ENCODE data around the gene MOB3A. TPM values are rescaled to one million over a fixed set of nuclear protein-coding genes. Genes with fewer than 3 reads are reported as not detected.

Gene MOB3A
- polyA plus RNA-seq, 1 donor (not counting 4 experiments of a cell fraction or from before 2014, with no cell fraction given): 34.2 TPM

DNA sequence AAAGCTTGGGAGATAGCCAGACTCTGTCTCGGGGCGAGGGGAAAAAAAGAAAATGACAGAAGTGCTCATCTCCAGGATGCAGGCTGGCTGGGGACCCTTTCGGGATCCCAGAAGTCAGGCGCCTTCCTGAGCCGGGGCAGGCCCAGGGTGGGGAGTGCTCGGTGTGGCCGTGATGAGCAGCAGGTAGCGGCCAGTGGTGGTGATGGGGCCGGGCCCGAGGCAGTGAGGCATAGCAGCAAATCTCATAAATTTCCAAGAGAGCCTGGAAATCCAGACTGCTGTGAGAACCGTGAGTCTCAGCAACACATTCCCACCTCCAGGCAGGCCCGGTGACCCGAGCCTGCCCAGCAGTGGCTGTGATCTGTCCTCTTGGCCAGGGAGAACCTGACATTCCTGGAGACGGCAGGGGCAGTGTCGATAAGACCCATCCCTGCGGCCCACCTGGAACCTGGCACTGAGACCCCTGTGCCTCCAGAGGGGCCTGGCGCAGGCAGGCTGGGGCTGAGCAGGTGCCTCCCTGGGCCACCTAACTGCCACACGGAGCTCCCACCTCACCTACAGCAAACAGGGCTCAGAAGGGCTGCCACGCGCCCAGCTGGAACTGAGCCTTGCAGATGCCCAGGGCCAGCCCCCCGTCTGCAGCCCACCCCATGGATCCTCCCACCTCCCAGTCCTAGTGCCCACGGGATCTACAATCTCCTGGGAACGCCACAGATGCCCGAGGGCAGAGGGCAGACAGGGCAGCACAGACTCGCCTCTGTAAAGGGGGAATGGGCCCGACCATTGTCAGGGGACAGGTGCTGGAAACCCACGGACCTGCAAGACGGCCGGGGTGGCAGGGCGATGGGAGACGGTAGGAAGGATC is 24.0 kb upstream of the MOB3A start:
- Histone ChIP-seq H3K9ac (ENCODE audit: control insufficient read depth, extremely low read depth, insufficient read depth, low read length) (no peak overlapping the region), H3K9me1 (ENCODE audit: control insufficient read depth, extremely low read depth, insufficient read depth, low read length) (no peaks in the 10 kb centered on the region)
- FAIRE-seq: no peak

DNA sequence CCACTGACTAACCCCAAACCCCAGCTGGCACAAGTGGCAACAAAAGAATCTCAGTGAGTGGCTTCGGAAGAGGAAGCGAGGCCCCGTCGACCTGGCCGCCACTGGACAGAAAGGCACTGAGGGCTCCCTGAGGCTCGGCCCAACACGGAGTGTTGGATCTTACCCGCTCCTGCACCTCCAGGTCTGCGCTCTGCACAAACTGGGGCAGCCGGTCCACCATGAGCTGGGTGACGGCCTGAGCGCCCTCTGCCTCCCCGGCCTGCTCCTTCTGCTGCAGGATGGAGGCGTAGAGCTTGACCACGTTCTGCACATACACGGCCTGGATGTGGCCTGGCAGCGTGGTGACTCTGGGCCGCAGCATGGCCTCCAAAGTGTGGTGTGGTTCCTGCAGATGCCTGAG is 22.3 kb upstream of the MOB3A start:
- DNase-seq (ENCODE audit: low read depth, low spot score) (no peak), FAIRE-seq (no peak)
- Histone ChIP-seq H4K20me1 (ENCODE audit: control insufficient read depth, extremely low read depth, insufficient read depth, low read length) (no peaks in the 10 kb centered on the region), H3K9me3 (ENCODE audit: control insufficient read depth, low read depth, low read length) (no peaks in the 10 kb centered on the region), H3K4me3 (ENCODE audit: control insufficient read depth in 2 of 3, extremely low read depth in 1 of 3, insufficient read depth in 2 of 3, low read depth in 1 of 3, low read length in 3 of 3) (no peak overlapping the region), H3K27me3 (ENCODE audit: control insufficient read depth, extremely low read depth, insufficient read depth, low read length) (no peaks in the 10 kb centered on the region), H3K4me2 (ENCODE audit: control insufficient read depth, extremely low read depth, insufficient read depth, low read depth, low read length) (no peak overlapping the region), H3K27ac (ENCODE audit: control insufficient read depth, insufficient read depth, low read length) (no peak overlapping the region), H3K4me1 (ENCODE audit: control insufficient read depth, extremely low read depth, insufficient read depth, low read length) (no peaks in the 10 kb centered on the region), H2AFZ (ENCODE audit: control insufficient read depth, low read length) (no peak overlapping the region), H3K9ac (ENCODE audit: control insufficient read depth, extremely low read depth, insufficient read depth, low read length) (no peak overlapping the region), H3K36me3 (ENCODE audit: control insufficient read depth in 2 of 2, extremely low read depth in 1 of 2, insufficient read depth in 2 of 2, low read length in 2 of 2) (peaks cover 60 to 61% of the 10 kb centered on the region in 2 experiments), H3K79me2 (ENCODE audit: control insufficient read depth, insufficient read depth, low read length) (peaks cover 2% of the 10 kb centered on the region), H3K9me1 (ENCODE audit: control insufficient read depth, extremely low read depth, insufficient read depth, low read length) (no peaks in the 10 kb centered on the region)
- dilution Hi-C loops (cut with MboI; ENCODE audit: extremely low pct_ligation_motif_present, low sequenced_read_pairs): no loop called here
- no peak for TF ChIP-seq EZH2 (IDR thresholded peaks at IDR 0.05; ENCODE audit: low read length)

More for the DNA sequence above, 24.0 kb upstream of the MOB3A start:
- H3K9me3 ChIP-seq (ENCODE audit: control insufficient read depth, low read depth, low read length): no peaks in the 10 kb centered on the region
- H3K36me3 ChIP-seq (ENCODE audit: control insufficient read depth in 2 of 2, extremely low read depth in 1 of 2, insufficient read depth in 2 of 2, low read length in 2 of 2): peaks cover 50 to 58% of the 10 kb centered on the region in 2 experiments
- TF ChIP-seq EZH2 (IDR thresholded peaks at IDR 0.05; ENCODE audit: low read length): no peak
- TF ChIP-seq, protein P1, sequence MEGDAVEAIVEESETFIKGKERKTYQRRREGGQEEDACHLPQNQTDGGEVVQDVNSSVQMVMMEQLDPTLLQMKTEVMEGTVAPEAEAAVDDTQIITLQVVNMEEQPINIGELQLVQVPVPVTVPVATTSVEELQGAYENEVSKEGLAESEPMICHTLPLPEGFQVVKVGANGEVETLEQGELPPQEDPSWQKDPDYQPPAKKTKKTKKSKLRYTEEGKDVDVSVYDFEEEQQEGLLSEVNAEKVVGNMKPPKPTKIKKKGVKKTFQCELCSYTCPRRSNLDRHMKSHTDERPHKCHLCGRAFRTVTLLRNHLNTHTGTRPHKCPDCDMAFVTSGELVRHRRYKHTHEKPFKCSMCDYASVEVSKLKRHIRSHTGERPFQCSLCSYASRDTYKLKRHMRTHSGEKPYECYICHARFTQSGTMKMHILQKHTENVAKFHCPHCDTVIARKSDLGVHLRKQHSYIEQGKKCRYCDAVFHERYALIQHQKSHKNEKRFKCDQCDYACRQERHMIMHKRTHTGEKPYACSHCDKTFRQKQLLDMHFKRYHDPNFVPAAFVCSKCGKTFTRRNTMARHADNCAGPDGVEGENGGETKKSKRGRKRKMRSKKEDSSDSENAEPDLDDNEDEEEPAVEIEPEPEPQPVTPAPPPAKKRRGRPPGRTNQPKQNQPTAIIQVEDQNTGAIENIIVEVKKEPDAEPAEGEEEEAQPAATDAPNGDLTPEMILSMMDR (optimal IDR thresholded peaks at IDR 0.05 in 1 of 3, IDR thresholded peaks at IDR 0.05 in 1 of 3, conservative IDR thresholded peaks at IDR 0.05 in 1 of 3; ENCODE audit: extremely low read depth in 1 of 3, insufficient read depth in 2 of 3, low read length in 3 of 3): no peak
- no peak for DNase-seq (ENCODE audit: low read depth, low spot score)
- no peak overlapping the region for H3K4me3 ChIP-seq (ENCODE audit: control insufficient read depth in 2 of 3, extremely low read depth in 1 of 3, insufficient read depth in 2 of 3, low read depth in 1 of 3, low read length in 3 of 3)
- H3K27me3 ChIP-seq (ENCODE audit: control insufficient read depth, extremely low read depth, insufficient read depth, low read length): no peaks in the 10 kb centered on the region
- peaks cover 2% of the 10 kb centered on the region for H3K79me2 ChIP-seq (ENCODE audit: control insufficient read depth, insufficient read depth, low read length)
- dilution Hi-C loops (cut with MboI; ENCODE audit: extremely low pct_ligation_motif_present, low sequenced_read_pairs): no loop called here
- H2AFZ ChIP-seq (ENCODE audit: control insufficient read depth, low read length): no peak overlapping the region
- no peak overlapping the region for H3K27ac ChIP-seq (ENCODE audit: control insufficient read depth, insufficient read depth, low read length)
- no peaks in the 10 kb centered on the region for H4K20me1 ChIP-seq (ENCODE audit: control insufficient read depth, extremely low read depth, insufficient read depth, low read length)
- H3K4me1 ChIP-seq (ENCODE audit: control insufficient read depth, extremely low read depth, insufficient read depth, low read length): no peaks in the 10 kb centered on the region
- no peak overlapping the region for H3K4me2 ChIP-seq (ENCODE audit: control insufficient read depth, extremely low read depth, insufficient read depth, low read depth, low read length)
